K562 (cell line): ENCODE results near the gene PDE4A. TPM values are rescaled to one million over a fixed set of nuclear protein-coding genes. Genes with fewer than 3 reads are reported as not detected.
A peak's percentile ranks its signal among the peaks of the same experiment; 100 is the strongest.

Source experiments
- ATAC-seq: fragments of 200-7000 bp; cut with Tn5 transposase; 3 replicates; pipeline ENCODE4 v1.9.1; 2020; ENCODE audit warnings: moderate library complexity
- BruUV-seq: library from RNA; stranded (reverse); fragments of 400-500 nt; replicated peaks from 2 replicates; lab custom pipeline; 2021; lab: Mats Ljungman, UMichigan
- CTCF ChIA-PET: fragments of 300-600 bp; formaldehyde crosslinking; extraction: SDS; loops from one replicate; lab custom pipeline; 2021; ENCODE audit warnings: low intra/inter-chr PET ratio; lab: Yijun Ruan, JAX
- POLR2A ChIA-PET: fragments of 300-600, 350-650 bp; sonication (Branson Sonifier 250); formaldehyde crosslinking; extraction: SDS; loops from one replicate; lab custom pipeline; 2021; ENCODE audit warnings: antibody characterized with exemption, inconsistent platforms; lab: Yijun Ruan, JAX
- DNase-seq, 4 experiments: peaks; one replicate each; pipeline versions ENCODE4 v3.0.0 to v3.0.0-alpha.2; 2011 to 2018; ENCODE audit warnings: low spot score in 3 of 4, mixed read lengths in 3 of 4; ENCODE audit errors: extremely low read depth in 1 of 4
- FAIRE-seq: peaks from 2 replicates; lab custom pipeline; 2011; peaks lifted over from hg19 to GRCh38; lab: Jason Lieb, UNC
- H2AFZ ChIP-seq: 2 replicates; pipeline ENCODE4 v1.6.0; 2011; ENCODE audit warnings: low read depth, low read length, control low read depth, inconsistent platforms
- H3K27ac ChIP-seq: fragments of 200-600 bp; 3 replicates; pipeline ENCODE4 v1.8.0; 2011; ENCODE audit warnings: low read depth, mild to moderate bottlenecking, control low read depth, inconsistent platforms, low read length, moderate library complexity, mixed read lengths; ENCODE audit errors: extremely low read depth
- H3K27me3 ChIP-seq, 2 experiments: fragments of 300-600 bp in 1 of 2; 2 replicates in 1 of 2; 3 replicates in 1 of 2; pipeline versions ENCODE4 v1.6.0 to v1.8.0; 2011; ENCODE audit warnings: inconsistent platforms in 2 of 2, low read length in 2 of 2, mild to moderate bottlenecking in 1 of 2, mixed read lengths in 1 of 2, moderate library complexity in 1 of 2; ENCODE audit not compliant: control insufficient read depth in 2 of 2, insufficient read depth in 2 of 2
- H3K36me3 ChIP-seq: fragments of 300-600 bp; 3 replicates; pipeline ENCODE4 v1.8.0; 2011; ENCODE audit warnings: mild to moderate bottlenecking, low read length, inconsistent platforms; ENCODE audit not compliant: control insufficient read depth, insufficient read depth
- H3K4me1 ChIP-seq, 2 experiments: fragments of 200-600 bp in 1 of 2; replicated peaks in 1 of 2; 2 replicates in 1 of 2; 3 replicates in 1 of 2; pipeline versions ENCODE4 v1.5.1 to v1.8.0; 2011; ENCODE audit warnings: inconsistent platforms in 2 of 2, low read length in 2 of 2, mild to moderate bottlenecking in 1 of 2, mixed read lengths in 1 of 2, moderate library complexity in 1 of 2; ENCODE audit not compliant: control insufficient read depth in 2 of 2, insufficient read depth in 2 of 2
- H3K4me2 ChIP-seq: 2 replicates; pipeline ENCODE4 v1.6.1; 2011; ENCODE audit warnings: low read length, control low read depth, inconsistent platforms, mixed read lengths; ENCODE audit not compliant: insufficient read depth
- H3K4me3 ChIP-seq: fragments of 200-600 bp; sonication (generic), shearing (Covaris generic); 2 replicates; pipeline ENCODE4 v1.5.1; 2016; ENCODE audit warnings: control low read depth, inconsistent platforms
- H3K79me2 ChIP-seq: fragments of 200-600 bp; 3 replicates; pipeline ENCODE4 v1.8.0; 2011; ENCODE audit warnings: low read length, inconsistent platforms; ENCODE audit not compliant: control insufficient read depth, insufficient read depth
- H3K9ac ChIP-seq, 2 experiments: 2 replicates each; pipeline versions ENCODE4 v1.6.0 to v1.6.1; 2011; ENCODE audit warnings: low read depth in 2 of 2, low read length in 2 of 2, control low read depth in 1 of 2, inconsistent platforms in 1 of 2, mild to moderate bottlenecking in 1 of 2, mixed read lengths in 1 of 2; ENCODE audit not compliant: insufficient read depth in 1 of 2
- H3K9me1 ChIP-seq: one replicate; pipeline ENCODE4 v1.6.0; 2011; ENCODE audit warnings: inconsistent platforms, mild to moderate bottlenecking, low read length, moderate library complexity; ENCODE audit not compliant: control insufficient read depth, insufficient read depth
- H3K9me3 ChIP-seq: replicated peaks from 2 replicates; pipeline ENCODE4 v1.5.1; 2011; ENCODE audit warnings: low read depth, low read length, inconsistent platforms; ENCODE audit not compliant: control insufficient read depth, insufficient read depth
- H4K20me1 ChIP-seq: replicated peaks from 2 replicates; pipeline ENCODE4 v1.6.1; 2011; ENCODE audit warnings: low read length, inconsistent platforms, mixed read lengths; ENCODE audit not compliant: control insufficient read depth, insufficient read depth
- RBM25 ChIP-seq: fragments of 200-400 bp; formaldehyde crosslinking; IDR thresholded peaks from 2 replicates; pipeline ENCODE4 v1.6.1; 2018; ENCODE audit warnings: low read length, low read depth, moderate library complexity; ENCODE audit not compliant: severe bottlenecking
- STAT5A ChIP-seq: IDR thresholded peaks from 2 replicates; pipeline ENCODE4 v1.6.1; 2012; ENCODE audit warnings: low read length, inconsistent platforms, borderline replicate concordance
- ZNF121 ChIP-seq: sonication (generic); formaldehyde crosslinking; conservative IDR thresholded peaks from 2 replicates; pipeline ENCODE4 v1.8.0; 2022; ENCODE audit warnings: missing genetic modification reagents
- ZNF184 ChIP-seq: sonication (generic); formaldehyde crosslinking; IDR thresholded peaks from 2 replicates; pipeline ENCODE4 v1.5.0; 2020; ENCODE audit warnings: missing genetic modification reagents
- WGBS: fragments of 100-300 bp; shearing (Covaris generic); methylation state at CpG from one replicate; pipeline ENCODE4 v1.1.6; 2016; ENCODE audit warnings: low coverage, mixed read lengths; ENCODE audit not compliant: insufficient coverage; ENCODE audit errors: missing lambda C conversion rate; 5-methylcytosine and 5-hydroxymethylcytosine counted together
- in situ Hi-C: fragments of 300-500 bp; cut with MboI; formaldehyde crosslinking; loops from 4 replicates; pipeline ENCODE4 v1.15.0; 2018; ENCODE audit warnings: inconsistent platforms, mixed read lengths
- intact Hi-C: fragments of 100-400 bp; cut with micrococcal nuclease; formaldehyde crosslinking; loops from 2 replicates; pipeline ENCODE4 v1.14.2; 2022
- polyA plus RNA-seq, 8 experiments: library from polyadenylated mRNA; depleted of rRNA in 4 of 8; stranded (reverse) in 5 of 8; unstranded in 3 of 8; fragments of >200 nt; fragmentation: Nextera tagmentation in 2 of 8; fragmentation: Illumina TruSeq in 1 of 8; extraction: Ambion mirVana in 2 of 8; extraction: Trizol in 1 of 8; gene quantifications; 2 replicates each; pipeline versions ENCODE4 v1.2.1 to v1.2.3, GENCODE V29; 2011 to 2014; ENCODE audit warnings: inconsistent platforms in 1 of 8, missing spikeins in 1 of 8
- total RNA-seq, 7 experiments: library from RNA; depleted of rRNA in 6 of 7; stranded (reverse); fragments of >200 nt in 6 of 7; fragmentation: Illumina TruSeq in 2 of 7; extraction: Trizol in 2 of 7; gene quantifications; 2 replicates each; pipeline versions ENCODE4 v1.2.1 to v1.2.3, GENCODE V29; 2011 to 2021; ENCODE audit warnings: low replicate concordance in 1 of 7
- TF ChIP-seq, protein P1 (sequence below): fragments of 200-400 bp; formaldehyde crosslinking; IDR thresholded peaks from 2 replicates; pipeline ENCODE4 v1.6.1; 2017; ENCODE audit warnings: mild to moderate bottlenecking, low read depth, low read length, moderate library complexity

Gene PDE4A
- total and polyA plus RNA-seq, 9 of the 15 experiments (the other 6 are each of a cell fraction or from before 2014, with no cell fraction given), result 0.66 to 26.9 (median 4.6) TPM

DNA sequence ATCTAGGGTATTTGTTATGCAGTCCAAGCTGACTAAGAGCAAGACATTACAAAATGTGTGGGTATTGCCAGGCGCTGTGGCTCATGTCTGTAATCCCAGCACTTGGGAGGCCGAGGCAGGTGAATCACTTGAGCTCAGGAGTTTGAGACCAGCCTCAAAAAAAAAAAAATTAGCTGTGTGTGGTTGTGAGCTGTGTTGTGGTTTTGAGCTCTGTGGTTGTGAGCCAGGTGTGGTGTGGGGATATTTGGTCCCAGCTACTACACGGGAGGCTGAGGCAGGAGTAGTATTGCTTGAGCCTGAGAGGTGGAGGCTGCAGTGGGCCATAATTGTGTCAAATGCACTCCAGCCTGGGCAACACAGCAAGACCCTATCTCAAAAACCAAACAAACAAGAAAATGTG, 88.4 kb downstream of the PDE4A start:
- Histone ChIP-seq H3K9me1 (no peaks in the 10 kb centered on the region), H3K36me3 (no peaks in the 10 kb centered on the region), H3K27ac (no peak overlapping the region), H4K20me1 (no peaks in the 10 kb centered on the region), H3K4me1 (peaks cover 0 to 29% of the 10 kb centered on the region in 2 experiments; a peak in 3 of 5 replicates), H3K4me2 (no peak overlapping the region), H3K79me2 (peaks cover under 1% of the 10 kb centered on the region; the same call in 1 of the 3 replicates), H3K27me3 (peaks cover 0 to 6% of the 10 kb centered on the region in 2 experiments; a peak in 3 of 5 replicates), H3K9ac (no peak overlapping the region), H3K4me3 (no peak overlapping the region), H3K9me3 (no peaks in the 10 kb centered on the region), H2AFZ (no peak overlapping the region)
- TF ChIP-seq RBM25 (peak; percentile 25), STAT5A (no peak), ZNF121 (CRISPR knock-in tag) (peak; percentile 82), ZNF184 (CRISPR knock-in tag) (no peak)
- TF ChIP-seq, protein P1, sequence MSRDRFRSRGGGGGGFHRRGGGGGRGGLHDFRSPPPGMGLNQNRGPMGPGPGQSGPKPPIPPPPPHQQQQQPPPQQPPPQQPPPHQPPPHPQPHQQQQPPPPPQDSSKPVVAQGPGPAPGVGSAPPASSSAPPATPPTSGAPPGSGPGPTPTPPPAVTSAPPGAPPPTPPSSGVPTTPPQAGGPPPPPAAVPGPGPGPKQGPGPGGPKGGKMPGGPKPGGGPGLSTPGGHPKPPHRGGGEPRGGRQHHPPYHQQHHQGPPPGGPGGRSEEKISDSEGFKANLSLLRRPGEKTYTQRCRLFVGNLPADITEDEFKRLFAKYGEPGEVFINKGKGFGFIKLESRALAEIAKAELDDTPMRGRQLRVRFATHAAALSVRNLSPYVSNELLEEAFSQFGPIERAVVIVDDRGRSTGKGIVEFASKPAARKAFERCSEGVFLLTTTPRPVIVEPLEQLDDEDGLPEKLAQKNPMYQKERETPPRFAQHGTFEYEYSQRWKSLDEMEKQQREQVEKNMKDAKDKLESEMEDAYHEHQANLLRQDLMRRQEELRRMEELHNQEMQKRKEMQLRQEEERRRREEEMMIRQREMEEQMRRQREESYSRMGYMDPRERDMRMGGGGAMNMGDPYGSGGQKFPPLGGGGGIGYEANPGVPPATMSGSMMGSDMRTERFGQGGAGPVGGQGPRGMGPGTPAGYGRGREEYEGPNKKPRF, result no peak
- no peak for FAIRE-seq
- 56% methylated on average over 3 of the region's 3 CpGs for WGBS
- intact Hi-C loops (loop anchor here (5.0 kb wide), 1 partner anchor 34 kb away; the partner anchor contains the start of gene ATG4D), in situ Hi-C loops (no loop called here)
- ATAC-seq, result no peak
- ChIA-PET CTCF (no interaction called here), POLR2A (interaction anchor here (1.0 to 1.1 kb wide), 2 partner anchors 10 to 34 kb away, joined by 3 to 5 read pairs; no protein-coding TSS in a partner anchor)
- no TSS peak for BruUV-seq
- DNase-seq, result no peak
